ENCODE measurements around the gene TXN2.

TXN2 gene

GRCh38 chr22:36467946-36468345, 13.5 kb downstream of the TXN2 start:
- ATAC-seq (ENCODE audit: insufficient read depth, low read depth) (peak; percentile 71), DNase-seq (peak; percentile 79)
- no peak overlapping the region for H3K4me2 ChIP-seq (ENCODE audit: insufficient read depth, low read length)
- H3K36me3 ChIP-seq (ENCODE audit: insufficient read depth, low read length) = peaks cover 54% of the 10 kb centered on the region
- no peaks in the 10 kb centered on the region for H3K9me3 ChIP-seq (ENCODE audit: insufficient read depth, low read length, severe bottlenecking)
- no peaks in the 10 kb centered on the region for H3K27me3 ChIP-seq (ENCODE audit: insufficient read depth, low read length, poor library complexity)
- H3K9ac ChIP-seq (ENCODE audit: low read depth, low read length) = no peak overlapping the region
- H3K79me2 ChIP-seq (ENCODE audit: insufficient read depth, low read length) = no peaks in the 10 kb centered on the region
- peak overlapping the region; percentile 65 for H3K27ac ChIP-seq (ENCODE audit: low read length)
- H2AFZ ChIP-seq (ENCODE audit: low read depth, low read length) = no peak overlapping the region
- no peak for TF ChIP-seq EZH2 (IDR thresholded peaks at IDR 0.05; ENCODE audit: borderline replicate concordance, low read depth, low read length, severe bottlenecking)
- TF ChIP-seq CTCF (IDR thresholded peaks at IDR 0.05; ENCODE audit: borderline replicate concordance, extremely low read depth, low read length, poor library complexity, severe bottlenecking) = no peak
- H4K20me1 ChIP-seq (ENCODE audit: insufficient read depth, low read length) = no peaks in the 10 kb centered on the region
- no peak overlapping the region for H3K4me3 ChIP-seq (ENCODE audit: low read depth in 1 of 2, low read length in 2 of 2)
- H3K4me1 ChIP-seq (ENCODE audit: insufficient read depth, low read length) = peaks cover 17% of the 10 kb centered on the region

GRCh38 chr22:36467042-36467810, 14.2 kb downstream of the TXN2 start:
- Histone ChIP-seq H3K4me3 (ENCODE audit: low read depth in 1 of 2, low read length in 2 of 2) (no peak overlapping the region), H3K36me3 (ENCODE audit: insufficient read depth, low read length) (peaks cover 50% of the 10 kb centered on the region), H3K79me2 (ENCODE audit: insufficient read depth, low read length) (no peaks in the 10 kb centered on the region), H3K4me1 (ENCODE audit: insufficient read depth, low read length) (peaks cover 17% of the 10 kb centered on the region), H3K27me3 (ENCODE audit: insufficient read depth, low read length, poor library complexity) (no peaks in the 10 kb centered on the region), H4K20me1 (ENCODE audit: insufficient read depth, low read length) (no peaks in the 10 kb centered on the region), H2AFZ (ENCODE audit: low read depth, low read length) (no peak overlapping the region), H3K27ac (ENCODE audit: low read length) (peak overlapping the region; percentile 65), H3K9ac (ENCODE audit: low read depth, low read length) (no peak overlapping the region), H3K9me3 (ENCODE audit: insufficient read depth, low read length, severe bottlenecking) (no peaks in the 10 kb centered on the region), H3K4me2 (ENCODE audit: insufficient read depth, low read length) (no peak overlapping the region)
- DNase-seq (no peak), ATAC-seq (ENCODE audit: insufficient read depth, low read depth) (no peak)
- TF ChIP-seq EZH2 (IDR thresholded peaks at IDR 0.05; ENCODE audit: borderline replicate concordance, low read depth, low read length, severe bottlenecking) = no peak
- no peak for TF ChIP-seq CTCF (IDR thresholded peaks at IDR 0.05; ENCODE audit: borderline replicate concordance, extremely low read depth, low read length, poor library complexity, severe bottlenecking)

- DNase-seq = no peak
- Histone ChIP-seq H3K9ac (ENCODE audit: low read depth, low read length) (no peak overlapping the region), H3K4me2 (ENCODE audit: insufficient read depth, low read length) (no peak overlapping the region), H3K9me3 (ENCODE audit: insufficient read depth, low read length, severe bottlenecking) (no peaks in the 10 kb centered on the region), H3K27ac (ENCODE audit: low read length) (peak overlapping the region; percentile 23; the same call in 1 of the 2 replicates), H4K20me1 (ENCODE audit: insufficient read depth, low read length) (no peaks in the 10 kb centered on the region), H3K4me3 (ENCODE audit: low read depth in 1 of 2, low read length in 2 of 2) (no peak overlapping the region), H3K4me1 (ENCODE audit: insufficient read depth, low read length) (peaks cover 17% of the 10 kb centered on the region), H2AFZ (ENCODE audit: low read depth, low read length) (no peak overlapping the region), H3K27me3 (ENCODE audit: insufficient read depth, low read length, poor library complexity) (no peaks in the 10 kb centered on the region), H3K79me2 (ENCODE audit: insufficient read depth, low read length) (no peaks in the 10 kb centered on the region), H3K36me3 (ENCODE audit: insufficient read depth, low read length) (peaks cover 43% of the 10 kb centered on the region)
- no peak for TF ChIP-seq CTCF (IDR thresholded peaks at IDR 0.05; ENCODE audit: borderline replicate concordance, extremely low read depth, low read length, poor library complexity, severe bottlenecking)
- TF ChIP-seq EZH2 (IDR thresholded peaks at IDR 0.05; ENCODE audit: borderline replicate concordance, low read depth, low read length, severe bottlenecking) = no peak
- ATAC-seq (ENCODE audit: insufficient read depth, low read depth) = no peak
Measured at GRCh38 chr22:36466258-36466657, 15.2 kb downstream of the TXN2 start.
